Activated CD8-positive, alpha-beta memory T cell treated with anti-CD3 and anti-CD28 coated beads, Interleukin-2, amount 50 U/mL, for 1 hour (primary cell): ENCODE measurements around the gene DNAJC18.
"Not testable (repeated sequence)": the region's sequence is repeated elsewhere in the genome, so short reads cannot be mapped to it uniquely, and the experiment has no call there.

Experiments used
- DNase-seq: peaks from one replicate; pipeline ENCODE4 v3.0.0-alpha.2; 2020; ENCODE audit errors: extremely low read depth

DNAJC18 gene

DNA sequence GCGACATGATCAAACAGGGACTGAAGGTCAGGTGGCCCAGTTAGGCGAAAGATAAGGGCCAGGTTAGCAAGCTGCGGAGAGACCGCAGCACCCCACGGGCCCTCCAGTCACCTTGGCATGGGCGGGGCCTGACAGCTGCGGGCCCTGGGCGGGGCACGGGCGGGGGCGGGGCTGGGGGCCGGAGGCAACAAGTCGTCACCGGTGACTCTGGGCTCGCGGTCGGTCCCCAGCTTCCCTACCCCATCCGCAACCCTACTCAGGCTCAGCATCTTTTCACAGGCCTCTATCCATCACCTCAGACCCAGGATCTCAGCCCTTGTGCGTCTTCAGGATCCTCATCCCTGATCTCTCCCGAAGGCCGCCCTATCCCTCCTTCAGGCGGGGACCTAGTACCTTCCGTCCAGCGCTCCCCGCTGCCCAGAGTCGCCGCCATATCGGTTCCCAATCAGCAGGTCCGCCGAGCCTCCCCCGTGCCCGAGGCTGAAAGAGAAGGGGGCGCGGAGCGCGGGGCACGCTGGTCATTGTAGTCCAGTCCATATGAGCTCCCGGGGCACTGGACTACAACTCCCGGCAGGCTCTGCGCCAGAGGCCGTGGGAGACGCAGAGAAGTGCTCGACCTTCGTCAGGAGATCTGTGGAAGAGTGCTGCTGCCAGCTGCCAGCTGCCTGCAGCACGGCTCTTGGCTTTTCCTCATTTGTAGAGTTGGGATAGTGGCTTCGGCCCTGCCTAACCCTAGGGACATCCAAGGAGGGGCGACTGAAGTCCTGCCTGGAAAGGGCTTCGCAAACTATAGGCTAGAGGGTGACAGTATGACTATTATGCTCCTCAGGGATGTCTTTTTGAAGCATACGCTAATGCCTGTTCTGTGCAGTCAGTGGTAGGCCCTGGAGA lies at the start of gene DNAJC18:
TSS of gene DNAJC18 (minus strand) at position 513 of the 891 bp plus-strand sequence. CDS start at position 433, 80 bp downstream.
- DNase-seq, result peak; percentile 60

DNA sequence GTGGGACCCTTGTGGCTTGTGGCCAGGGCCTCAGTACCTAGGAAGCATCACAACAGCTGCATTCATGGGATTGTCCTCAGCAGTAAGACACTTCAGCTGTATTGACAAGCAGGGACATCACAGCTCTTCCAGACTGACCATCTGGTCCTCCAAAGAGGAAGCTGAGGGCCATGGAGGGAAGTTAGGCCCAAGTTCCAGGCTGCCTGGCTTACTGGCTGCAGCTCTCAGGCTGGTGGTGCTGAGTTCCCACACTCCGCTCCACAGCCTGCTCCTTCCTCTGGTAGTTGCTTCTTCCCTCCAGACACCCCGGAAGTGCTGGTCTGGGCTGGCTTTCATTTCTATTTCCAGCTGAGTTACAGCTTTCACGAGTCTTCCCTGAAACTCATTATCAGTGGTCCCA lies 48.9 kb upstream of the DNAJC18 start:
- DNase-seq, result no peak

DNA sequence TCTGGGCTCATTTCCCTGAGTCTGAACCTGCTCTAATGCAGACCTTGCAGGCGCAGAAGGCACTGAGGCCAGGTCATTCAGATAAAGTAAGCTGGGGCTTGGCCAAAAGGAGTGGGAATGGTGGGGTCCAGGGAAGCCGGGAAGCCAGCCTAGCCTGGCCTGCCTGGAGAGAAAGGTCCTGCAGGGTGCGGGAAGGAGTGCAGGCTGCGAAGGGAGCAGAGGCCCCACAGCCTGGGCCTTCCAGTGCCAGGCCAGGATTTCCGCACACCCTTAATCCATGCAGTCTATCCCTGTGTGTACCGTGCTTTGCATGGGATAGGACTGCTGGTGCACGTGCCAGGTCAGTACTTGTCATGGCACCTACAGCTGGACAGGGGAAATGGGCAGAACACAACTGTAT lies 46.9 kb upstream of the DNAJC18 start:
- no peak for DNase-seq

GRCh38 chr5:139482890-139483208 lies 43.5 kb upstream of the DNAJC18 start:
- DNase-seq, result not testable (repeated sequence)

DNA sequence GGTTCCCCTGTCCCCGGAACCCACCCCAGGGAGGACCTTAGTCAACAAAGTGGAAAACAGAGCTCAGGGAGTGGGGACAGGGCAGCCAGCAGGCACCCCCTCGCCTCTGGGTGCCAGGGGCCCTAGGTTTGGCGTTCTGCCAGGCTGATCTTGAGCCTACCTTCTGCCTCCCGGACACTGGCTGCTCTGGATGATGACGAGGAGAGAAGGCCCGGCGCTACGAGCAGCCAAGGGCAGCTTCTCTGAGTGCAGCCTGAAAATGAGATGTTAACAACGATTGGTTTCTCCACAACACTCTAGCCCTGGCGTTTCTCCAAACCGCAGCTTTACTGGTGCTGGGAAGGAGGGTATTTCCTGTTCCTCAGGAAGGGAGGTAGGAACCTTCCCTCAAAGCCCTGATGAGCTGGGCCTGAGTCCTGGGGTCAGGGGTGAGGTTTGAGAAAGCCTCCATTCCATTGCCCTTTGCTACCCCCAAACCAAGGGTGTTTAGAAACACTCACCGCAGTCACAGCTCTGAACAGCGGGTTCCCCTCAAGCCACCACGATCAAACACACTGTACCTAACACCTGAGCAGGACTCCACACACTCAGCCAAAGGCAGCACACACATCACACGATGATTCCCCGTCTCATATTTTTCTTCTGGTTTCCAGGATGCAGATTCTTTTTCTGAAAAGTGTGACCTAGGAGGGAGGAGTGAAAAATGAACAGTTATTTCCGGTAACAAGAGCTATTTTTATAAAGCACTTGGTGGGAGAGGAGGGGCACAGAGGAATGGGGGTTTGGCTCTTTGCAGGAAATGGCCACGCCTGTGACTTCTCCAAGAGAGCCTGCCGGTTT lies 42.9 kb upstream of the DNAJC18 start, which contains the start of gene STING1:
TSS of gene STING1 (minus strand) at position 709 of the 840 bp plus-strand sequence. CDS start 1,054 bp downstream, outside the sequence.
- no peak for DNase-seq

DNA sequence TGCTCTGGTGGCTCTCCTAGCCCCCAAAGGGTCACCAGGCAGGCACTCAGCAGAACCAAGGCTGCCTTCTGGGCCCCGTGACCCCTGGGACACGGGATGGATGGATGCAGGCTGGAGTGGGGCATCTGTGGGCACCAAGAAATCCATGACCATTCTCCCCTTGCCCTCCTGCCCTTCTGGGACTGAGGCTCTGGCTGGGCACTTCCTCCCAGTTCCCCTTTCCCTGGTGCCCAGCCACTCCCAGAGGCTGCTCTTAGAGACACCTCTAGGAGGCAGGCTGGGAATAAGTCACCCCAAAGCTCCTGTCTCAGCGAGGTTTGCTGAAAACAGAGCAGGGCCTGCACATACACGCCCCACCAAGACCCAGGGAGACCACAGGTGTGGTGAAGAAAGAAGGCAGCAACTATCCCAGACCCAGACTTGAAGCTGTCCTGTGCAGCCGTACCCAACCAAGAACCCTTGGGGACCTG lies 42.3 kb upstream of the DNAJC18 start:
- no peak for DNase-seq

DNA sequence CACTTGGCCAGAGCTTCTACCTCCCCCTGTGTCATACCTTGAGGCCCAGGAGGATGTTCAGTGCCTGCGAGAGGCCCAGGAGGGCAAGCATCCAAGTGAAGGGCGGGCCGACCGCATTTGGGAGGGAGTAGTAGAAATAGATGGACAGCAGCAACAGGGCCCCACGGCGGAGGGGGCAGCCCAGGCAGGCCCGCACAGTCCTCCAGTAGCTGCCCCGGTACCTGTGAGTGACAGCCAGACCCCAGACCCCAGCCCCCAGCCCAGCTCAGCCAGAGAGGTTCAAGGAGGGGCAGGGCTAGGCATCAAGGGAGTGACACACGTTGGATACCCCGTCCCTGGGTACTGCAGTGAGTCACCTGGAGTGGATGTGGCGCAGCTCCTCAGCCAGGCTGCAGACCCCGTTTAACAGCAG lies 41.8 kb upstream of the DNAJC18 start:
- DNase-seq, result no peak

- DNase-seq, result not testable (repeated sequence)
Observed at GRCh38 chr5:139479729-139480128, 40.4 kb upstream of the DNAJC18 start.

GRCh38 chr5:139478657-139479423 lies 39.5 kb upstream of the DNAJC18 start:
- DNase-seq, result not testable (repeated sequence)

- DNase-seq, result no peak
Observed at GRCh38 chr5:139475865-139476617, 36.7 kb upstream of the DNAJC18 start.

- no peak for DNase-seq
Observed at GRCh38 chr5:139474890-139475791, 35.8 kb upstream of the DNAJC18 start.

GRCh38 chr5:139473565-139473964 lies 34.2 kb upstream of the DNAJC18 start:
- no peak for DNase-seq

DNA sequence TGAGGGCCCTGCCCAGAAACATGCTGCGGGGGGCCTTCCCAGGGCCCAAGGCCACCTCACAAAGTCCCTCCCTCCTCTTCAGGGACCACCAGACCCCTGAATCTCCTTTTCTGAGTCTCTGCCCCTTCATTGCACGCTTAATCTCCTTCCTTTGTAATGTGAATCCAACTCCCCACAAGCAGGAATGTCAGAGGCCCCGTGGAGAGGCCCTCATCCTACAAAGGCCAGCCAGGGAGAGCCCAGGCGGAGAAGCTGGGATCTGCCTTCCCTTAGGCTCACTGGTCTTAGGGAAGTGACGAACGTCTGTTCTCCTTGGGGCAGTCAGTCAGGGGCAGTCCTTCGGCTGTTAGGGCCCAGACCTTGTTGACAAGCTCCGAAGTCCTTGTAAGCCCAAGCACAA lies 33.8 kb upstream of the DNAJC18 start:
- no peak for DNase-seq

DNA sequence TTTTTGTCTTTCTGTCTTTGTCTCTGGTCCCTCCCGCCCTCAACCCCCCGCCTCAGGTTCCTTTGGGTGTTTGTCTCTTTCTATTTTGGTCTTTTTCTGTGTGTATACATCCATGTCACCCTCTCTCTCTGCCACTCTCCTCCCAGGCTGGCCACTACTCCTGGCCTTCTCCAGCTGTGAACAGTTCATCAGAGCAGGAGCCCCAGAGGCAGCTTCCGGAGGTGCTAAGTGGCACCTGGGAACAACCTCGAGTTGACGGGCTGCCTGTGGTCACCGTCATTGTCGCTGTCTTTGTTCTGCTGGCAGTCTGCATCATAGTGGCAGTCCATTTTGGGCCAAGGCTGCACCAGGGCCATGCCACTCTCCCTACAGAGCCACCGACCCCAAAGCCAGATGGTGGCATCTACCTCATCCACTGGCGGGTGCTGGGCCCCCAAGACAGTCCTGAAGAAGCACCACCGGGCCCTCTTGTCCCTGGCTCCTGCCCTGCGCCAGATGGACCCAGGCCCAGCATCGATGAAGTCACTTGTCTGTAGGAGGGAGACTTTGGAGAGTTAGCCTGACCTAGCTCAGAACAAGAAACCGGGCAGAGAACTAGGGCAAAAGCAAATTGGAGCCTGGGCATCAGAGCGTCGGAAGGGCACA lies 33.2 kb upstream of the DNAJC18 start:
- no peak for DNase-seq

DNA sequence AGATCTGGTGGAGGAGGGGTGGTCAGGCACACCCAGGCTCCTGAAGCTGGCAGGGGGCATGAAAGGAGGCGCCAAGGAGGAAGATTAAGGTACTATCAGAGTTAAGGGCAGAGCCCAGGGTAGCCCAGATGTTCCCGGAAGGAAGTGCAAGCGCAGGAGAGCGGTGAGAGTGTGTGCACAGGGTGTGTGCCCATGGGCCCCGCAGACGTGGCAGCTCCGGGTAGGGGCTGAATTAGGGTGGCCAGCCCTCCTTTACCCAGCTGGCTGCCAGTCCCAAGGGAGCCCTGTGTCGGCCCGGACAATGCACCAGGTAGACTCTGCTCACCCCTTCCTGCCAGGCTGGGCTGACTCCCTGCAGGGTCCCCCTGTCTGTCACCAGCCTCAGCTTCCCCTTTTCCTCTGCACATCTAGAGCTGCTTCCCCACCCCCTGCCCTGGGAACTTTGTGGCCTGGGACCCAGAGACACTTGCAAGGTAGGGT lies 31.5 kb upstream of the DNAJC18 start, which contains the start of gene SMIM33:
TSS of gene SMIM33 (plus strand) at position 184 of the 480 bp plus-strand sequence. CDS start at position 302, 118 bp downstream.
- DNase-seq, result no peak

DNA sequence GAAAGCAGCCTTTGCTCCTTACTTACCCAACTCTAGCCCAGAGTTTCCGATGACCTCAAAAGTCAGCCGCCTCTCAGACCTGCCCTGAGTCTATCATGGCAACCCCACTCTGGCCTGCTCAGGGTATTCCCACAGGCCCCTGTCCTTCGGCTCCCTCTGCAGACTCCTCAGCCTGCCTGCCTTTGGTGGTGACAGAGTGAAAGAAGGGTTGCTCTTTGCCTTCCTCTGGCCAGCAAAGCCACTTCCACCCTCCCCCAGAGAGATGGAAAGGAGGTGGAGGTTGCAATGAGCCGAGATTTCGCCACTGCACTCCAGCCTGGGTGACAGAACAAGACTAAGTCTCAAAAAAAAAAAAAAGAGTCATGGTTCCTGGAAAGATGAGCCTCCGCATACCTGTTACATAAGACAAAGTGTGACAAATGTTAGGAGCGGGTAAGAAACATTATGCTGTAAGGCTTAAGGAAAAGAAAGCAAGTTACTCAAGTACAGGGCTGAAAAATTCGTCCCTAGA lies 29.2 kb upstream of the DNAJC18 start:
- no peak for DNase-seq

DNA sequence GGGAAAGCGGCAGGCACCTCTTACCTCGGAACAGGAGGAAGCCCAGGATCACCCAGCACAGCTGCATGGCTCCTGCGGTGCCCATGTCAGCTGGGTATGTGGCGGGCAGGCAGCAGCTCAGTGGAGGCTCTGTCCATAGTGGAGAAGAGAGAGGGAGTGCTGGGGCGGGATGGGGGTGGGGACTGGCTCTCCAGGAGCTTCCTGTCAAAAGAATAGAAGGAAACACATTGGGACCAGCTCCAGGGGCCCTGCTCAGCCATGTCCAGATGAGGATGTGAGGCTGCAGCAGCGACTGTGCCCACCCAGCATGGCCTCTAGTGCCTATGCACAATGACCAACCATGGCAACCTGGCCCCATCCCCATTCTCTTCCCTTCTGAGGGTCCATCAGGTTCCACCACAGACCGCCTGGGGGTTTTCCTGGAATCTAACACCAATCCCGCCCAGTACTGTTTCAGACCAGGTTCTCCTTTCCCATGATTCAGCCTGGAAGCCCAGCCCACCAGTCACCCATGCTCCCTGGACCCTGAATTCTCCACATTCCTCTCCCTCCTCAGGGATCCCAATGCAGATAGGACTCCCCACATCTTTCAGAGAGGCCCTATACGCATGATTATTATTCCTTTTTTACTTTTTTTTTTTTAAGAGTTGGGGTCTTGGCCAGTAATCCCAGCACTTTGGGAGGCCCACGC lies 23.4 kb upstream of the DNAJC18 start, which contains the start of gene ECSCR:
TSS of gene ECSCR (minus strand) at position 158 of the 691 bp plus-strand sequence. CDS start at position 85, 73 bp downstream.
- DNase-seq, result no peak

- DNase-seq, result no peak
Observed at GRCh38 chr5:139461698-139462097, 22.4 kb upstream of the DNAJC18 start.
